H1 (cell line): ENCODE data around the gene CCDC107. TPM values are rescaled to one million over a fixed set of nuclear protein-coding genes. Genes with fewer than 3 reads are reported as not detected.
A peak's percentile ranks its signal among the peaks of the same experiment; 100 is the strongest.

Experiments
- HDAC2 ChIP-seq, 2 experiments: fragments of 300-600 bp in 1 of 2; sonication (generic) in 1 of 2; IDR thresholded peaks; 2 replicates each; pipeline ENCODE4 v1.6.1; 2011 to 2012; ENCODE audit warnings: low read depth in 2 of 2, low read length in 2 of 2, mild to moderate bottlenecking in 2 of 2, moderate library complexity in 2 of 2, borderline replicate concordance in 1 of 2, inconsistent platforms in 1 of 2
- KDM4A ChIP-seq: IDR thresholded peaks from one replicate; pipeline ENCODE4 v1.7.1; 2012; ENCODE audit warnings: low read depth, mild to moderate bottlenecking, moderate library complexity, low read length, inconsistent platforms; ENCODE audit not compliant: severe bottlenecking
- PHF8 ChIP-seq: fragments of 200-600 bp; sonication (generic); conservative IDR thresholded peaks from 2 replicates; pipeline ENCODE4 v1.7.1; 2012; ENCODE audit warnings: low read depth, mild to moderate bottlenecking, inconsistent platforms, low read length, moderate library complexity
- SIN3A ChIP-seq, 2 experiments: IDR thresholded peaks in 1 of 2; conservative IDR thresholded peaks in 1 of 2; 2 replicates each; pipeline ENCODE4 v1.6.1; 2011 to 2012; ENCODE audit warnings: low read length in 2 of 2, improper control_type of control experiment in 1 of 2, low read depth in 1 of 2, mild to moderate bottlenecking in 1 of 2
- polyA plus RNA-seq, 7 experiments: library from polyadenylated mRNA; depleted of rRNA in 3 of 7; stranded (reverse) in 5 of 7; unstranded in 2 of 7; fragments of >200 nt in 5 of 7; fragments of 200-250 nt in 2 of 7; gene quantifications; 1 replicate in 5 of 7; 2 replicates in 1 of 7; 4 replicates in 1 of 7; pipeline versions ENCODE4 v1.2.1 to v1.2.3, GENCODE V29; 2011 to 2013; ENCODE audit warnings: missing spikeins in 2 of 7, mixed read lengths in 2 of 7
- total RNA-seq: library from RNA; stranded (reverse); fragmentation: NEBNext Ultra II Directional; extraction: Animal tissue kit (Norgen Biotek cat#: 25700); gene quantifications from 2 replicates; pipeline ENCODE4 v1.2.1, GENCODE V29; 2021

Gene CCDC107
- total and polyA plus RNA-seq, 2 of the 8 experiments (the other 6 are each of a cell fraction or from before 2014, with no cell fraction given), result 8.2 to 9.0 TPM

DNA sequence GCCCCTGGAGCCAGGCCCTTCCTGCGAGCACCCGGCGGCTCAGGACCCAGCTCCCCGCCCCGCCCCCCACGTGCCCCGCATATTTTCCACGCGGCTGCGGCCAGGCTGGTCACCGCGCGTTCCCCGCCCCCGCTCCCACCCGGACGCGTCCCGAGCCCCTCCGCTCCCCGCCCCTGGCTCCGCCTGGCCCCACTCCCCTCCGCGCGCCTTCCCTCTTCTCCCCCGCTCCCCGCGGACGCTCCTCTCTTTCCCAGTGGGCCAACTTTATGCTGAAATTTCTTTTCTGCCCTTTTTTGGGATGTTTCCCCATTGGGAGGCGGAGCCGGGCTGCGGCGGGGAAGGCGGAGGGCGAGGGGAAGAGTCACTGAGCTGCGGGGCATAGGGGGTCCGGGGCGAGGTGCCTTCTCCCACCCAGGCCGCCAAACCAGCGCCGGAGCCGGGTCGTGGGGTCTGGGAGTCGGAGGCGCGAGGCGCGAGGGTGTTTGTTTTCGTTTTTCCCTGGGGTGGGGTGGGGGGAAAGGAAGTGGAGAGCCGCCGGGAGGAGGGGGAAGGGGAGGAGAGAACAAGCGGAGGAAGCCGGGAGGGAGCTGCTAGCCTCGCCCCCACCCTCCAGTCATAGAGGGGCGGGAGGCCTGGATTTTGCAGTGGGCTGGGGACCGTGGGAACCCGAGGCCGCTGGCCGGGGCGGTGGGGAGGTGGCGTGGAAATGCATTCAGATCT is 32.7 kb downstream of the CCDC107 start (continued):
- 0 out of 4 replicates have a peak, but pooled peaks of 1 of the 2 experiments have one; percentile 38 for TF ChIP-seq HDAC2 (IDR thresholded peaks at IDR 0.05; ENCODE audit: borderline replicate concordance in 1 of 2, low read depth in 2 of 2, low read length in 2 of 2)
- TF ChIP-seq PHF8, result peak; percentile 48; the same call in 1 of the 2 replicates
- TF ChIP-seq SIN3A (conservative IDR thresholded peaks at IDR 0.05 in 1 of 2, IDR thresholded peaks at IDR 0.05 in 1 of 2; ENCODE audit: low read depth in 1 of 2, low read length in 2 of 2), result 0 out of 4 replicates have a peak, but pooled peaks of 1 of the 2 experiments have one; percentile 45
- peak; percentile 8 for TF ChIP-seq KDM4A
- TF ChIP-seq, all 59 proteins: peak for 9
